Diencephalon (tissue), 1 donor: ENCODE results near the gene ZNF556. TPM values are rescaled to one million over a fixed set of nuclear protein-coding genes. Genes with fewer than 3 reads are reported as not detected.

Source experiments
- total RNA-seq: library from RNA; depleted of rRNA; stranded (reverse); fragments of >200 nt; gene quantifications from one replicate; pipeline ENCODE4 v1.2.3, GENCODE V29; 2014

The ZNF556 gene
- 0.46 TPM for total RNA-seq

DNA sequence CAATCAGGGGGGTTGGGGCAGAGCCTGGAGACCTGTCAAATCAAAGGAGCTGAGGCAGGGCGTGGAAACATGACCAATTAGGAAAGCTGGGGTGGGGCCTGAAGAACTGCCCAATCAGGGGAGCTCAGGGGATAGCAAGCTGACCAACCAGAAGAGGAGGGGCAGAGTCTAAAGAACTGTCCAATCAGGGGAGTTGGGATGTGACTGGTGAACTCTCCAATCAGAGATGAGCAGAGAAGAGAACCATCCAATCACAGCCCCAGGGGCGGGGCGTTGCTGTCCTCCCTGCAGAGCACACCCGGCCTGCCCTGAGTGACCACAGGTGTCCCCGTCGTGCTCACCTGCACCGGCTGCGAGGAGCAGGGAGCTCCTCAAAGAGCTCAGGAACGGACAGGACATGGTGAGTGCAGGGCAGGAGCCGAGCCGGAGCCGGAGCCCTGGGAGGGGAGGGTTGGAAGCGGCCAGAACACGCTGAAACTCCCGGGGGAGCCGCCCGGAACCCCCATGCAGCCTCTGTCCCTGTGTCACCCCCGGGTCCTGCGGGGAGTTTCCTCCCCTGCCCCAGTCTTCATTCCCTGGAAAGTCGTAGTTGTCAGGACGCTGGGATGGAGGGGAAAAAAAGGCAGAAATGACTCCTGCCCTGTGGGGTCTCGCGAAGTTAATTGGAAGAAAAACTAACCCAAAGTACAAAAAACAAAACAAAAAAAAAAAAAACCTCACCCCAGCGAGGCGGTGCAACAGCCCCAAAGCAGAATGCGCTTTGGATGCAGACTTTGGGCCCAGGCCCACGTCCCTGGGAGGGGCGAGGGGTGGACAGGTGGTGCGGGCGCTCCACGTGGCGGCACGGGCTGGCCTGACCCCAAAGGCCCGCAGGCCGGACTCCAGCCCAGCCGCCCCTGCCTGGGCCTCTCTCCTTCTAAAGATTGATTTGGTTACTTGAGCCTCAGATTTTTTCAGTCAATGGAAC is at the start of gene ZNF556:
Gene ZNF556, plus strand, starts transcription at position 311 of the 967 bp plus-strand sequence. Its CDS starts 87 bp downstream, at position 398.

GRCh38 chr19:2819540-2820111 is 47.5 kb upstream of the ZNF556 start, which contains the start of gene ZNF554:
ZNF554 (plus strand) TSS chr19:2819868; CDS start chr19:2820072, 204 bp downstream.

GRCh38 chr19:2840794-2841791 is 26.0 kb upstream of the ZNF556 start, which contains the start of gene ZNF555:
ZNF555 (plus strand) TSS chr19:2841475; CDS start chr19:2841573, 98 bp downstream.

DNA sequence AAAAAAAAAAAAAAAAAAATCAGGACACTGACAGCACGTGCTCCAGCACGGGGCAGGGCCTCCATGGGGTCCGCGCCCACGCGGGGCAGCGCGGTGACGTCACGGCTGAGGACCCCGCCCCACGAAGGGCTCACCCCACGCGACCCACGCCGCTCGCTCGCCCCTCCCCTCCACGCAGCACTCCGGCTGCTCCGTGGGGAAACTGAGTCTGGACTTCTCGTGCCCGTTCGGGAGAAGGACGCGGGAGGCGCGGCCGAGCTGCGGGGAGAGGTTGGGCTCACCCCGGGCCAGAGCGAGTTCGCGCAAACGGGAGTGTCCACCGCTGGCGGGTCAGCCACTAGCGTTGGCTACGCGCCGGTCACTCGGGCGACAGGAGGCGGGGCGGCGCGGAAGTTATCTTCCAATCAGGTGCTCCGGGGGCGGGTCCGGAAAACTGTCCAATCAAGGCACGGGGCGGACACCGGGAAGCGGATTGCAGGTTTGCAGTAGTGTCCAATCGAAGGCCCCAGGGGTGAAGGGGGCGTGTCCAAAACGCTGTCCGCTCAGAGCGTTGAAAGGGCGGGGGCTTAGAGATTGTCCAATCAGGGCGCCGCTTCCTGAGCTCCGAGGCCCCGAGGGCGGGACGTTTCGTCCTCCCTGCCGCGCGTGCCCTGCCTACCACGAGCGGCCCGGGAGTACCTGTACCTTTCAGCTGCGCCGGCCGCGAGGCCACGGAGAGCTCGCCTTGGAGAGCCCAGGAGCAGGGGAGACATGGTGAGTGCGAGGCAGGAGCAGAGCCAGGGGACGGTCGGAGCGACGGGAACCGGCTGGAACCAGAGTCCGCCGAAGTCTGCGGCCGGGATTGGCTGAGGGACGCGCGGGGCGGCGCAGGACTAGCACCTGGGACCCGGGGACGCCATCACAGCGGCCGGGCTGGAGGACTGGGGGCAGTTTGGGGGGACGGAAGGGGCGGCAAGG is 33.4 kb downstream of the ZNF556 start, which contains the start of gene ZNF57:
Gene ZNF57, plus strand, starts transcription at position 633 of the 957 bp plus-strand sequence. Its CDS starts 118 bp downstream, at position 751.

Other genes with a start within 250 kb of the ZNF556 start
- 26.8 TPM for gene GNG7, start 164.6 kb upstream of the ZNF556 start, total RNA-seq
- 43.6 TPM for gene DIRAS1, start 146.0 kb upstream of the ZNF556 start, total RNA-seq
- 33.9 TPM for gene SLC39A3, start 127.3 kb upstream of the ZNF556 start, total RNA-seq
- gene SGTA, start 84.1 kb upstream of the ZNF556 start, total RNA-seq: 40.6 TPM
- gene THOP1, start 81.8 kb upstream of the ZNF556 start, total RNA-seq: 29.3 TPM
- 15.9 TPM for gene ZNF554, start 47.5 kb upstream of the ZNF556 start, total RNA-seq
- gene ZNF555, start 25.9 kb upstream of the ZNF556 start, total RNA-seq: 22.1 TPM
- 6.0 TPM for gene ZNF57, start 33.6 kb downstream of the ZNF556 start, total RNA-seq
- gene ZNF77, start 77.6 kb downstream of the ZNF556 start, total RNA-seq: 7.4 TPM
- 3.9 TPM for gene TLE6, start 110.2 kb downstream of the ZNF556 start, total RNA-seq
- 27.2 TPM for gene TLE2, start 161.9 kb downstream of the ZNF556 start, total RNA-seq
- 160 TPM for gene TLE5, start 195.2 kb downstream of the ZNF556 start, total RNA-seq
- gene GNA11, start 227.0 kb downstream of the ZNF556 start, total RNA-seq: 51.2 TPM